SK-N-DZ (cell line): ENCODE measurements around the gene ADCY7.

ENCODE experiments used
- DNase-seq: peaks from one replicate; pipeline ENCODE4 v3.0.0-alpha.2; 2015; ENCODE audit warnings: low spot score

Gene ADCY7

GRCh38 chr16:50247906-50248608 lies 18.3 kb upstream of the ADCY7 start:
- DNase-seq, result no peak

GRCh38 chr16:50248845-50249244 lies 17.5 kb upstream of the ADCY7 start:
- no peak for DNase-seq

GRCh38 chr16:50251375-50252081 lies 14.8 kb upstream of the ADCY7 start:
- no peak for DNase-seq

GRCh38 chr16:50252082-50252611 lies 14.2 kb upstream of the ADCY7 start:
- no peak for DNase-seq

- no peak for DNase-seq
Measured at GRCh38 chr16:50252874-50253513, 13.4 kb upstream of the ADCY7 start.

- no peak for DNase-seq
Measured at GRCh38 chr16:50253514-50253910, 12.8 kb upstream of the ADCY7 start.

- DNase-seq, result no peak
Measured at GRCh38 chr16:50254072-50254471, 12.3 kb upstream of the ADCY7 start.

GRCh38 chr16:50255538-50255937 lies 10.8 kb upstream of the ADCY7 start:
- DNase-seq, result no peak

- DNase-seq, result no peak
Measured at GRCh38 chr16:50256604-50257003, 9.7 kb upstream of the ADCY7 start.

- no peak for DNase-seq
Measured at GRCh38 chr16:50257876-50258275, 8.5 kb upstream of the ADCY7 start.

GRCh38 chr16:50259334-50260205 lies 6.8 kb upstream of the ADCY7 start:
- no peak for DNase-seq

- no peak for DNase-seq
Measured at GRCh38 chr16:50260206-50261159, 5.9 kb upstream of the ADCY7 start.

- DNase-seq, result no peak
Measured at GRCh38 chr16:50261160-50261706, 5.1 kb upstream of the ADCY7 start.

- DNase-seq, result no peak
Measured at GRCh38 chr16:50261707-50262235, 4.6 kb upstream of the ADCY7 start.

GRCh38 chr16:50263060-50263909 lies 3.1 kb upstream of the ADCY7 start:
- DNase-seq, result no peak

GRCh38 chr16:50263940-50264929 lies 2.1 kb upstream of the ADCY7 start:
- DNase-seq, result no peak

GRCh38 chr16:50265260-50265659 lies 1.1 kb upstream of the ADCY7 start:
- DNase-seq, result peak; percentile 46
